ENCODE results near the gene MYEF2.

DNA sequence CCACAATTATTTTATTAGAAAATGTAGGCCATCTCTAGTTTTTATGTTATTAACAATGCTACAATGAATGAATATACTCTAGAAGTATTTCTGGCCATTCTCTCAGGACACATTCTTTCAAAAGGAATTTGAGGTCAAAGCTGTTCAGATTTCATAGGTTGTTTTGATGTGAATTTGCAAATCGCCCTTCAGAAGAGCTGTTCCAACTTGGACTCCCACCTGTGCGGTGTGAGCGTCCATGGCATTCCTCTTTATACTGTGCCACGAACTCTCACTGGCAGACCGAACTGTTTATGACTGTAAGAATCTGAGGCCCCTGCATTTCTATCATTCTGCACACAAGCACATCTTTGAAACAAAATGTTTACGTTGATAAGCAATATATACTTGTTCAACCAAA lies 75.9 kb downstream of the MYEF2 start:
- TF ChIP-seq, protein P1, sequence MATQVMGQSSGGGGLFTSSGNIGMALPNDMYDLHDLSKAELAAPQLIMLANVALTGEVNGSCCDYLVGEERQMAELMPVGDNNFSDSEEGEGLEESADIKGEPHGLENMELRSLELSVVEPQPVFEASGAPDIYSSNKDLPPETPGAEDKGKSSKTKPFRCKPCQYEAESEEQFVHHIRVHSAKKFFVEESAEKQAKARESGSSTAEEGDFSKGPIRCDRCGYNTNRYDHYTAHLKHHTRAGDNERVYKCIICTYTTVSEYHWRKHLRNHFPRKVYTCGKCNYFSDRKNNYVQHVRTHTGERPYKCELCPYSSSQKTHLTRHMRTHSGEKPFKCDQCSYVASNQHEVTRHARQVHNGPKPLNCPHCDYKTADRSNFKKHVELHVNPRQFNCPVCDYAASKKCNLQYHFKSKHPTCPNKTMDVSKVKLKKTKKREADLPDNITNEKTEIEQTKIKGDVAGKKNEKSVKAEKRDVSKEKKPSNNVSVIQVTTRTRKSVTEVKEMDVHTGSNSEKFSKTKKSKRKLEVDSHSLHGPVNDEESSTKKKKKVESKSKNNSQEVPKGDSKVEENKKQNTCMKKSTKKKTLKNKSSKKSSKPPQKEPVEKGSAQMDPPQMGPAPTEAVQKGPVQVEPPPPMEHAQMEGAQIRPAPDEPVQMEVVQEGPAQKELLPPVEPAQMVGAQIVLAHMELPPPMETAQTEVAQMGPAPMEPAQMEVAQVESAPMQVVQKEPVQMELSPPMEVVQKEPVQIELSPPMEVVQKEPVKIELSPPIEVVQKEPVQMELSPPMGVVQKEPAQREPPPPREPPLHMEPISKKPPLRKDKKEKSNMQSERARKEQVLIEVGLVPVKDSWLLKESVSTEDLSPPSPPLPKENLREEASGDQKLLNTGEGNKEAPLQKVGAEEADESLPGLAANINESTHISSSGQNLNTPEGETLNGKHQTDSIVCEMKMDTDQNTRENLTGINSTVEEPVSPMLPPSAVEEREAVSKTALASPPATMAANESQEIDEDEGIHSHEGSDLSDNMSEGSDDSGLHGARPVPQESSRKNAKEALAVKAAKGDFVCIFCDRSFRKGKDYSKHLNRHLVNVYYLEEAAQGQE (IDR thresholded peaks at IDR 0.05; ENCODE audit: insufficient read depth in 1 of 2, low read depth in 2 of 2, low read length in 2 of 2) = no peak
- no peak for TF ChIP-seq TAF1 (IDR thresholded peaks at IDR 0.05; ENCODE audit: borderline replicate concordance, insufficient read depth, low read length)
- TF ChIP-seq POLR2AphosphoS5 (IDR thresholded peaks at IDR 0.05; ENCODE audit: low read depth, low read length) = no peak
- no peak for TF ChIP-seq SIN3A (IDR thresholded peaks at IDR 0.05; ENCODE audit: borderline replicate concordance, insufficient read depth, low read length)
- no peak for TF ChIP-seq FOXP2 (optimal IDR thresholded peaks at IDR 0.05; ENCODE audit: borderline replicate concordance, extremely low read depth, extremely low read length, insufficient read depth)

Measured in PFSK-1 (cell line).